Measurements from ENCODE around the gene ERC2. TPM values are rescaled to one million over a fixed set of nuclear protein-coding genes. Genes with fewer than 3 reads are reported as not detected.

Gene ERC2
- total RNA-seq, 1 experiment from 2014 or later = 0.77 TPM

GRCh38 chr3:55554634-55555425 is 913.4 kb downstream of the ERC2 start:
- H3K9ac ChIP-seq (ENCODE audit: low read length) = no peak overlapping the region
- POLR2A ChIA-PET (ENCODE audit: unreplicated experiment) = no interaction called here
- CTCF ChIA-PET = no interaction called here
- no peaks in the 10 kb centered on the region for H3K27me3 ChIP-seq (ENCODE audit: low read length)
- no peak for DNase-seq
- no peaks in the 10 kb centered on the region for H3K9me2 ChIP-seq (replicated peaks; ENCODE audit: low read length)
- H4K20me1 ChIP-seq (ENCODE audit: low read length) = no peaks in the 10 kb centered on the region
- no peaks in the 10 kb centered on the region for H3K79me2 ChIP-seq (ENCODE audit: low read length)
- intact Hi-C loops (cut with micrococcal nuclease) = no loop called here
- no peaks in the 10 kb centered on the region for H3K36me3 ChIP-seq (ENCODE audit: low read depth, low read length)
- no TSS peak for BruUV-seq (replicated peaks)
- H3K4me1 ChIP-seq (ENCODE audit: insufficient read depth, low read length) = no peaks in the 10 kb centered on the region
- H3K27ac ChIP-seq (ENCODE audit: low read length) = no peak overlapping the region
- TF ChIP-seq EZH2phosphoT487 (IDR thresholded peaks at IDR 0.05; ENCODE audit: borderline replicate concordance, low read length) = no peak
- no peak for TF ChIP-seq CTCF (conservative IDR thresholded peaks at IDR 0.05; ENCODE audit: low read depth, low read length)
- TF ChIP-seq EZH2 (IDR thresholded peaks at IDR 0.05; ENCODE audit: low read length, unreplicated experiment) = no peak
- no peak overlapping the region for H3K4me3 ChIP-seq (ENCODE audit: low read length)
- no peak overlapping the region for H2AFZ ChIP-seq (ENCODE audit: low read length)
- no peak overlapping the region for H3K4me2 ChIP-seq (ENCODE audit: low read length)
- H3K9me3 ChIP-seq (ENCODE audit: low read length) = no peaks in the 10 kb centered on the region
- ATAC-seq = no peak
- no peaks in the 10 kb centered on the region for H3F3A ChIP-seq (ENCODE audit: low read length, unreplicated experiment)

GRCh38 chr3:55551644-55552043 is 916.6 kb downstream of the ERC2 start:
- ChIA-PET CTCF (no interaction called here), POLR2A (ENCODE audit: unreplicated experiment) (no interaction called here)
- no peak overlapping the region for H3K9ac ChIP-seq (ENCODE audit: low read length)
- H3F3A ChIP-seq (ENCODE audit: low read length, unreplicated experiment) = no peaks in the 10 kb centered on the region
- no TSS peak for BruUV-seq (replicated peaks)
- no peak overlapping the region for H3K4me2 ChIP-seq (ENCODE audit: low read length)
- H3K4me1 ChIP-seq (ENCODE audit: insufficient read depth, low read length) = no peaks in the 10 kb centered on the region
- H4K20me1 ChIP-seq (ENCODE audit: low read length) = no peaks in the 10 kb centered on the region
- H3K27me3 ChIP-seq (ENCODE audit: low read length) = no peaks in the 10 kb centered on the region
- H3K27ac ChIP-seq (ENCODE audit: low read length) = no peak overlapping the region
- intact Hi-C loops (cut with micrococcal nuclease) = no loop called here
- H3K79me2 ChIP-seq (ENCODE audit: low read length) = no peaks in the 10 kb centered on the region
- no peak for TF ChIP-seq CTCF (conservative IDR thresholded peaks at IDR 0.05; ENCODE audit: low read depth, low read length)
- no peak for TF ChIP-seq EZH2phosphoT487 (IDR thresholded peaks at IDR 0.05; ENCODE audit: borderline replicate concordance, low read length)
- TF ChIP-seq EZH2 (IDR thresholded peaks at IDR 0.05; ENCODE audit: low read length, unreplicated experiment) = no peak
- DNase-seq = no peak
- H3K9me2 ChIP-seq (replicated peaks; ENCODE audit: low read length) = no peaks in the 10 kb centered on the region
- no peak overlapping the region for H3K4me3 ChIP-seq (ENCODE audit: low read length)
- ATAC-seq = no peak
- no peak overlapping the region for H2AFZ ChIP-seq (ENCODE audit: low read length)
- H3K36me3 ChIP-seq (ENCODE audit: low read depth, low read length) = no peaks in the 10 kb centered on the region
- H3K9me3 ChIP-seq (ENCODE audit: low read length) = no peaks in the 10 kb centered on the region

- intact Hi-C loops (cut with micrococcal nuclease) = loop anchor here (2.0 kb wide), 1 partner anchor 58 kb away; no protein-coding TSS in a partner anchor
- H3K79me2 ChIP-seq (ENCODE audit: low read length) = no peaks in the 10 kb centered on the region
- ATAC-seq (peak; percentile 76), DNase-seq (peak; percentile 29)
- ChIA-PET POLR2A (ENCODE audit: unreplicated experiment) (interaction anchor here (0.6 kb wide), 1 partner anchor 54 kb away, joined by 5 read pairs; no protein-coding TSS in a partner anchor), CTCF (interaction anchor here (0.6 to 0.7 kb wide), 5 partner anchors 58 to 309 kb away, joined by 3 to 10 read pairs (median 6); no protein-coding TSS in a partner anchor)
- H3K36me3 ChIP-seq (ENCODE audit: low read depth, low read length) = no peaks in the 10 kb centered on the region
- no peaks in the 10 kb centered on the region for H3K9me3 ChIP-seq (ENCODE audit: low read length)
- H3K9ac ChIP-seq (ENCODE audit: low read length) = no peak overlapping the region
- no peak overlapping the region for H3K27ac ChIP-seq (ENCODE audit: low read length)
- no peak overlapping the region for H2AFZ ChIP-seq (ENCODE audit: low read length)
- H3K4me1 ChIP-seq (ENCODE audit: insufficient read depth, low read length) = peaks cover 2% of the 10 kb centered on the region; the same call in 1 of the 2 replicates
- no peak for TF ChIP-seq EZH2 (IDR thresholded peaks at IDR 0.05; ENCODE audit: low read length, unreplicated experiment)
- peak; percentile 36; the same call in 1 of the 2 replicates for TF ChIP-seq CTCF (conservative IDR thresholded peaks at IDR 0.05; ENCODE audit: low read depth, low read length)
- BruUV-seq (replicated peaks) = no TSS peak
- H4K20me1 ChIP-seq (ENCODE audit: low read length) = no peaks in the 10 kb centered on the region
- no peaks in the 10 kb centered on the region for H3F3A ChIP-seq (ENCODE audit: low read length, unreplicated experiment)
- H3K27me3 ChIP-seq (ENCODE audit: low read length) = no peaks in the 10 kb centered on the region
- H3K4me2 ChIP-seq (ENCODE audit: low read length) = no peak overlapping the region
- no peak overlapping the region for H3K4me3 ChIP-seq (ENCODE audit: low read length)
- H3K9me2 ChIP-seq (replicated peaks; ENCODE audit: low read length) = no peaks in the 10 kb centered on the region
These were observed 919.1 kb downstream of the ERC2 start for GRCh38 chr3:55549177-55549576.

Measured in PC-3 (cell line).